K562 (cell line): ENCODE results near the gene SLC22A15. TPM values are rescaled to one million over a fixed set of nuclear protein-coding genes. Genes with fewer than 3 reads are reported as not detected.
A peak's percentile ranks its signal among the peaks of the same experiment; 100 is the strongest.

Experiments used
- CBFB ChIP-seq: sonication (generic); formaldehyde crosslinking; IDR thresholded peaks from 2 replicates; pipeline ENCODE4 v1.4.0; 2020; ENCODE audit warnings: mild to moderate bottlenecking, missing genetic modification reagents
- CTCF ChIP-seq, 3 experiments: IDR thresholded peaks in 2 of 3; conservative IDR thresholded peaks in 1 of 3; 2 replicates each; pipeline ENCODE4 v1.5.1; 2011 to 2012; ENCODE audit warnings: low read length in 3 of 3, mild to moderate bottlenecking in 3 of 3, control low read depth in 2 of 3, improper control_type of control experiment in 1 of 3, inconsistent platforms in 1 of 3, low read depth in 1 of 3, mixed read lengths in 1 of 3, moderate library complexity in 1 of 3; ENCODE audit not compliant: insufficient read depth in 2 of 3
- ETV1 ChIP-seq: fragments of 450-650 bp; conservative IDR thresholded peaks from 2 replicates; pipeline ENCODE4 v1.6.1; 2016; ENCODE audit warnings: missing genetic modification characterization, control low read depth, low read depth, missing compliant biosample characterization
- FOXA3 ChIP-seq, 2 experiments: fragments of 450-650 bp in 1 of 2; sonication (generic) in 1 of 2; formaldehyde crosslinking; IDR thresholded peaks in 1 of 2; conservative IDR thresholded peaks in 1 of 2; 2 replicates each; pipeline versions ENCODE4 v1.4.0 to v1.8.0; 2020 to 2022; ENCODE audit warnings: mild to moderate bottlenecking in 2 of 2, missing genetic modification reagents in 1 of 2
- MAX ChIP-seq: sonication (generic); formaldehyde crosslinking; IDR thresholded peaks from 2 replicates; pipeline ENCODE4 v1.9.0; 2022; ENCODE audit warnings: mild to moderate bottlenecking, missing genetic modification reagents
- NR2C2 ChIP-seq, 2 experiments: fragments of 200-800 bp in 1 of 2; sonication (Bioruptor generic) in 1 of 2; sonication (generic) in 1 of 2; formaldehyde crosslinking in 1 of 2; IDR thresholded peaks; 2 replicates each; pipeline versions ENCODE4 v1.6.1 to v1.8.0; 2016 to 2022; ENCODE audit warnings: mild to moderate bottlenecking in 1 of 2, missing compliant biosample characterization in 1 of 2, missing genetic modification characterization in 1 of 2, missing genetic modification reagents in 1 of 2
- POLR2G ChIP-seq: fragments of 200-400 bp; formaldehyde crosslinking; IDR thresholded peaks from 2 replicates; pipeline ENCODE4 v1.6.1; 2017; ENCODE audit warnings: low read depth, mild to moderate bottlenecking, antibody characterized with exemption, low read length, moderate library complexity
- TAF9B ChIP-seq: fragments of 450-650 bp; IDR thresholded peaks from 2 replicates; pipeline ENCODE4 v1.6.1; 2018; ENCODE audit warnings: mild to moderate bottlenecking; ENCODE audit not compliant: partially characterized antibody
- ZBTB11 ChIP-seq, 3 experiments: fragments of 200-800 bp in 1 of 3; fragments of 250-450 bp in 1 of 3; fragments of 450-650 bp in 1 of 3; sonication (Bioruptor Pico) in 1 of 3; sonication (Bioruptor generic) in 1 of 3; formaldehyde crosslinking in 1 of 3; IDR thresholded peaks; 2 replicates each; pipeline versions ENCODE4 v1.6.1 to v1.8.0; 2016 to 2022; ENCODE audit warnings: mild to moderate bottlenecking in 2 of 3, missing genetic modification characterization in 2 of 3, missing compliant biosample characterization in 1 of 3, moderate library complexity in 1 of 3
- ZKSCAN1 ChIP-seq: fragments of 150-350 bp; IDR thresholded peaks from 2 replicates; pipeline ENCODE4 v1.6.1; 2016; ENCODE audit warnings: low read depth, low read length
- ZNF280B ChIP-seq: fragments of 250-450 bp; sonication (Bioruptor Pico); IDR thresholded peaks from 2 replicates; pipeline ENCODE4 v1.5.1; 2021; ENCODE audit warnings: mild to moderate bottlenecking
- ZNF639 ChIP-seq, 2 experiments: fragments of 200-800 bp in 1 of 2; sonication (Bioruptor generic) in 1 of 2; sonication (generic) in 1 of 2; formaldehyde crosslinking in 1 of 2; IDR thresholded peaks in 1 of 2; conservative IDR thresholded peaks in 1 of 2; 2 replicates each; pipeline versions ENCODE4 v1.5.0 to v1.6.1; 2016 to 2020; ENCODE audit warnings: missing compliant biosample characterization in 1 of 2, missing genetic modification characterization in 1 of 2, missing genetic modification reagents in 1 of 2
- ZNF764 ChIP-seq: fragments of 250-450 bp; sonication (Bioruptor Pico); IDR thresholded peaks from 2 replicates; pipeline ENCODE4 v1.4.0; 2020; ENCODE audit warnings: low read depth, mild to moderate bottlenecking, moderate library complexity
- polyA plus RNA-seq, 8 experiments: library from polyadenylated mRNA; depleted of rRNA in 4 of 8; stranded (reverse) in 5 of 8; unstranded in 3 of 8; fragments of >200 nt; fragmentation: Nextera tagmentation in 2 of 8; fragmentation: Illumina TruSeq in 1 of 8; extraction: Ambion mirVana in 2 of 8; extraction: Trizol in 1 of 8; gene quantifications; 2 replicates each; pipeline versions ENCODE4 v1.2.1 to v1.2.3, GENCODE V29; 2011 to 2014; ENCODE audit warnings: inconsistent platforms in 1 of 8, missing spikeins in 1 of 8
- total RNA-seq, 7 experiments: library from RNA; depleted of rRNA in 6 of 7; stranded (reverse); fragments of >200 nt in 6 of 7; fragmentation: Illumina TruSeq in 2 of 7; extraction: Trizol in 2 of 7; gene quantifications; 2 replicates each; pipeline versions ENCODE4 v1.2.1 to v1.2.3, GENCODE V29; 2011 to 2021; ENCODE audit warnings: low replicate concordance in 1 of 7

Gene SLC22A15
- total and polyA plus RNA-seq, 9 of the 15 experiments (the other 6 are each of a cell fraction or from before 2014, with no cell fraction given), result 0.24 to 2.7 (median 1.2) TPM

GRCh38 chr1:115976062-115976920 lies at the start of gene SLC22A15 (continued):
- TF ChIP-seq ZBTB11 (CRISPR knock-in tag; IDR thresholded peaks at IDR 0.05), result peak in 1 of 3 experiments; percentile 78; a peak in 2 of 6 replicates
- no peak for TF ChIP-seq CTCF (IDR thresholded peaks at IDR 0.05 in 2 of 3, conservative IDR thresholded peaks at IDR 0.05 in 1 of 3; ENCODE audit: insufficient read depth in 2 of 3, low read depth in 1 of 3, low read length in 3 of 3)
- no peak for TF ChIP-seq ZNF764 (CRISPR knock-in tag)
- peak; percentile 68 for TF ChIP-seq MAX
- no peak for TF ChIP-seq NR2C2 (CRISPR knock-in tag; IDR thresholded peaks at IDR 0.05)
- peak; percentile 43; the same call in 1 of the 2 replicates for TF ChIP-seq NR2C2 (tag; IDR thresholded peaks at IDR 0.05)
- peak; percentile 68 for TF ChIP-seq POLR2G
- peak in 1 of 2 experiments; percentile 83; a peak in 2 of 4 replicates for TF ChIP-seq ZNF639 (CRISPR knock-in tag; conservative IDR thresholded peaks at IDR 0.05 in 1 of 2, IDR thresholded peaks at IDR 0.05 in 1 of 2)
- TF ChIP-seq ZNF280B, result no peak
- TF ChIP-seq ZKSCAN1, result no peak
- no peak for TF ChIP-seq CBFB (CRISPR knock-in tag)
- no peak for TF ChIP-seq FOXA3 (CRISPR knock-in tag; conservative IDR thresholded peaks at IDR 0.05 in 1 of 2, IDR thresholded peaks at IDR 0.05 in 1 of 2)
- peak; percentile 15; the same call in 1 of the 2 replicates for TF ChIP-seq ETV1 (tag)
- TF ChIP-seq TAF9B, result no peak
